GM19438 (cell line): ENCODE results near the gene DKK3.
A peak's percentile ranks its signal among the peaks of the same experiment; 100 is the strongest.

Source experiments
- ATAC-seq: cut with Tn5 transposase; IDR thresholded peaks from one replicate; pipeline ENCODE4 v1.9.1; 2021; ENCODE audit warnings: low read depth; ENCODE audit not compliant: unreplicated experiment

The DKK3 gene

GRCh38 chr11:11971906-11972547, 36.4 kb downstream of the DKK3 start:
- no peak for ATAC-seq

DNA sequence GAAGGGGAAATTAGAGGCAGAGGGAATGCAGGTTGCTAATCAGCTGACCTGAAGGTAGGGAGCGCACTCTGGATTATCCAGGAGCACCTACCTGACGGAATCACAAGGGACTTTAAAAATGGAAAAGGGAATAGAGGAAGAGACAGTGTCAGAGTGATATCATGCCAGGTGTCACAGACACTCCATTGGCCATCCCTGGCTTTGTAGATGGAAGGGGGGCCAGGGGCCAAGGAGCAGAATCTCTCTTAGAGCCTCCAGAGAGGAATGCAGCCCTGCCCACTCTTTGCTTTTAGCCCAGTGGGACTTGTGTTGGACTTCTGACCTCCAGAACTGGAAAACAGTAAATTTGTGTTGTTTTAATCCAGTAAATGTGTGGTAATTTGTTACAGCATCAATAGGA, 37.9 kb downstream of the DKK3 start:
- no peak for ATAC-seq

DNA sequence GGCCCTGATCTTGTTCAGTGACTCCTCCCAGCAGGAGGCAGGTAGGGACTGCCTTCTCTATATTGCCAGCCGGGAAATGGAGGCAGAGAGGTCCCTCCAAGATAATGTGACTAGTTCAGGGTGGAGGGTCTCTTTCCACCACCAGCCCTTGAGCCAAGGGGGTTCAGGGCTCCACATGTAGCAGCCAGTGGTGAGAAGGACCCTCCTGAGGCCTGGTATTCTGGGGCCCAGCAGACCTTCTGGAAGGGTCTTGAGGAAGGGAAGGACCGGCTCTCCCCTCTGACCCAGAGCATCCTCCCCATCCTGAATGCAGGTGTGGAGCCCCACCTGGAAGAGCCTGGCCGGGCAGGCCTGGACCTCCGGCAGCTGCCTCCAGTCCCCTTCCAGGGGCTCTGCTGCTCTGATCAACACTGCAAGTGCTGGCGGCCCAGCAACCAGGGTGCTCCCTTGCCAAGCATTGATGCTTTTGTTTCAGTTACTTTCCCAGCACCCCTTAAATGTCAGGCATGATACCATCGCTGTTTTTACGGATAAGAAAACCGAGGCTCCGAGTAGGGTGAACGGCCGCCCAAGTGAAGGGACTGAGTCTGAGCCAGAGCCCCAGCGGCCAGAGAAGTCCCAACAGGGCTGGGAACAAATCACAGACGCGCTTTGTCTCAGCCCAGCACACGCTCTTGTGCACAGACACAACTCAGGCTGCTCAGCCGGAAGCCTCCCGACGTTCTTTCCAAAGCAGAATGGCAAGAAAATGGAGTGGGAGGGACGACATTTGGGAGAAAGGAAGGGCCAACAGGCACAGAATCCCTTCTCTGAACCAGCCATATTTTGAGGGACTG, 38.8 kb downstream of the DKK3 start:
- no peak for ATAC-seq

- no peak for ATAC-seq
These were observed 39.7 kb downstream of the DKK3 start for GRCh38 chr11:11968511-11969280.

- ATAC-seq: no peak
These were observed 40.5 kb downstream of the DKK3 start for GRCh38 chr11:11967669-11968510.

DNA sequence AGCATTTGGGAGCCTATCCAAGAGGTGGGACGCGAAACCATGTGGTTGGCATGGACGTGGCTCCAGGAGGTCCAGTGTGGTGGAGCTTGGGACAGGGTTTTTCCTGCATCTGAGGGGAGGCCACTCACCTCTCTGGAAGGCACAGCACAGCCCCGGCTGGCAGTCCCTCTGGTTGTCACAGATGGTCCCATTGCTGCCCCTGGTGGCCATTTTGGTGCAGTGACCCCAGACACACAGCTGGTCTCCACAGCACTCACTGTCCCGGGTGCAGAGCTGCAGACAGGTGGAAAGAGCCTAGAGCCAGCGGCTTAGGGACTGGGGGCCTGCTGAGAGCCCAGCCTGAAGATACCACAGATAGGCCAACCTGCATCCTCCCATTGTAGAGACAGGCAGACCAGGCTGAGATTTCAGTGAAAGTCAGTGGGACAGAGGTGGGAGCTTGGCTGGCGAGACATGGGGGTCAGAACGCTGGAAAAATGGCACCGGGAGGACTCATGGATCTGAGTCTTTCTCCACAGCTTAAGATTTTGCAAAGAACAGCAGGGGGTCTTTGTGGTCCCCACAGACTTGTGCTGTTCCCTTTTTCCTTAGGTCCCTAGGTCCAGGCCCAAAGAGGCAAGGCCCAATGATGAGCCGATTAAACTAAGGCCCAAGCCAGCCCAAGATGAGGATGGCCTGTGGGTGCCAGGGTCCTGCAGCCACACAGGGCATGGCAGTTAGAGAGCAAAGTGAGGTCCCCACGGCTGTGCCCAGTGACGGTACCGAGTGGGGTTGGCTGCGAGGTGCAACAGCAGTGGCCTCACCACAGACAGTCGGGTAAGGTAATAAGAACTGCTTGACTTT, 41.4 kb downstream of the DKK3 start:
- peak; percentile 89 for ATAC-seq

- no peak for ATAC-seq
These were observed 42.1 kb downstream of the DKK3 start for GRCh38 chr11:11966354-11966741.

DNA sequence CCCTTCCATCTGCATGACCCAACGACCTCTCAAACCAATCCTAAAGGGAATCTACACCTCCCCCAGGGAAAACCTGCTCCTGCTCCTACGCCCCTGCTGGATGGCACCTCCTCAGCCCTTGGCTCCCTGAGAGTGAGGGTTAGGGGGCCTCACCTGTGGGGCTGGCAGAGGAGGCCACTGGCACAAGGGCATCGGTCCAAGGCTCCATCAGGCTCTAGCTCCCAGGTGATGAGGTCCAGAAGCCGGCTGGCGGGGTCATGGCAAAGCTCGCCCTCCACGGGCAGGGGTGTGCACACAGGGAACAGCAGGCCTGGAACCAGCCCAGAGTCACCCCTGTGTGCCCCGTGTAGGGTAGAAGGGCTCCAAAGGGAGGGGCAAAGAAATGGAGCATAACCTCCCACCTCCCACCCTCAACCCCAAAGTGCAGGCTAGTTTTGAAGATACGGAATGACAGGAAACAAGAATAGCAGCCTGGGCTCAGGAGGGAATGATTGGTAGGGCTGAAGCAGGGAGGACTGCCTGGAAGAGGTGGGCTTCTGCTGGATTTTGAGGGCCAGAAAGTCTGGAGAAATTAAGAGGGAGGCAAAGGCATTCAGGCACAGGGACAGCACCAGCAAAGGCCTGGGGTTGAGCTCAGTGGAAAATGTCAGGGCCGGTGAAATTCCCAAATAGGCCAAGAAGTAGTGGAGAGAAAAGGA, 42.6 kb downstream of the DKK3 start:
- ATAC-seq: no peak

DNA sequence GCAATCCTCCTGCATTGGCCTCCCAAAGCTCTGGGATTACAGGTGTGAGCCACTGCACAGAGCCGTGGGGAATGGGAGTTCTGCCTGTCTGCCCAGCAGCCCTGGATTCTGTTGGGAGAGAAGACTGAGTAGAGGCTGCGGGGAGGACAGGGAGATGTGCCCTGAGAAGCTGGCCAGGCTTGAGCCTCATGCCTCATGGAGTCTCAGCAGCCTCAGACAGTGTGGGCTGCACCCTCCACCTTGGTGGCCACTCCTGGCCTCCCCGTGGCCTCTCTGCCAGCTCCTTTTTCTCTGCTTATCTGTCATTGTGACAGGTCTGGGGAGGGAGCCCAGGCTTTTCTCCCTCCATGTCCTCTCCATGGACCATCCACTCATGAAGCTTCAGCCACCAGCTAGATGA, 43.2 kb downstream of the DKK3 start:
- ATAC-seq: no peak

DNA sequence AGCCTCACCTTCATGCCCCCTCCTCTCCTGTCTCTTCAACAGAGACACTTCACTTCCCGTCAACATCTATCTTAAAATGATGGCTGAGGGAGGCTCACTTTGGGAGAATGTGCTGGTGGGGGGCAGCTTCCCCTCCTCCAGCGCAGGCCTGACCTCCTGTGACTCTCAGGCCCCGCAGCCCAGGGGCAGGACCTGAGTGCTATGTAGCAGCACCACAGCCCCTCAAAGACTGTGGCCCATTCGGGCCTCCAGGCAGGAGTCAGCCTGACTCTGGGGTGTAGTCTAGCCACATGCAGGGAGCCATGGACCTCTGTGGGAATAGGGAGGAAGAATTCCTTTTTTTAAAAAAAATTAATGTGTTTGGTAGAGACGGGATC, 43.7 kb downstream of the DKK3 start:
- no peak for ATAC-seq

DNA sequence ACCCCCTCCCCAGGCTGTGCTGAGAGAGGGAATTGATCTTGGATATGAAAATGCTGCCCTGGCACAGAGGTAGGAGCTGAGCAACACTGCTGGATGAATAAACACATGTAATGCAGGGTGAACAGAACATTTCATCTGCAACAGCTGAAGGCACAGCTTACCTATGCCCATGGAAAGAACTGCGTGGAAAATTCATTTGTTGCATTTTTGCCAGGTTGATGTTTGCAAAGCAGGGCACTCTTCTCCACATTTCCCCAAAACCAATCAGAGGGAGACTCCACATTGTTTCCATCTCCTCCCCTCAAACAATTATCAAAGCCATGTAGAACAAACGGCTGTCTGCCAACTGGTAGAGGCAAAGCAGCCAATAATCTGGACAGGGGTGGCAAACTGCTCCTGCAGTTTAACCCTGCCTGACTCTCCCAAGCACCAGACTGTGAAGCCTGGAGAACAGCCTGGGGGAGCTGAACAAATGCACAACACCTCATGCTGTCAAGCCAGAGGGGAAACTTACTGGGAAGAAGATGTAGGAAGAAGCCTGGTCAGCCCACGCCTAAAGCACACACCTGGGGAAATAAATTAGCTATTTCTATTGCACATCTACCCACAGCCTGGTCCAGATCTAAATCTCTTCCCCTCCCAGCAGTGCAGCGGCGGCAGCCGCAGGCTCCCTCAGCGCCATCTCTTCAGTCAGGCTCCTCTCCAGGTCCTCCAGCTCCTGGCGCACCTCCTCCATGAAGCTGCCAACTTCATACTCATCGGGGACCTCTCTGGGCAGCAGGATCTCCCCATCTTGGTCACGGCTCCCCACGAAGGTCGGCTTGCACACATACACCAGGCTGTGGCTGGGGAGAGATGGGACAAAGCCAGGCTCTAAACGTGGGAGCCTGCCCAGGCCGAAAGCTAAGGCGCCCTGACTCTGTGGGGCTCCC, 44.3 kb downstream of the DKK3 start:
- no peak for ATAC-seq

DNA sequence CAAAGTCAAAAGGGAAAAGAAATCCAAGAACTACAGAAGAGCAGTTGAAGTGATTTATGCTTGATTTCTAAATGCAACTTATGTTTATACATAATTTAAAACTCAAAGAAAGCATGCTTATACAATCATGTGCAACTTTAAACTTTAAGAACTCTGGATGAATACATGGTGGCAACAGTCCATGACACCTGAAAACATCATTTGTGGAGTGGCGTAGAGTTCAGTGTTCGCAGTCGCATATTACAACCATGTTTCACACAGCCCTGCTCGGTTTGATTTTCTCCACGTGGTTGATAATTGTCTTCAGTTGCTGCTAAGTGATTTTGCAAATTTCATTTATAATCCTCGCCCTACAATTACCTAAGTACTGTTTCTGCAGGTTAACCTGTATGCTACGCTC, 45.4 kb downstream of the DKK3 start:
- ATAC-seq: no peak

- no peak for ATAC-seq
These were observed 46.9 kb downstream of the DKK3 start for GRCh38 chr11:11961399-11962028.

GRCh38 chr11:11960687-11961086, 47.7 kb downstream of the DKK3 start:
- no peak for ATAC-seq

DNA sequence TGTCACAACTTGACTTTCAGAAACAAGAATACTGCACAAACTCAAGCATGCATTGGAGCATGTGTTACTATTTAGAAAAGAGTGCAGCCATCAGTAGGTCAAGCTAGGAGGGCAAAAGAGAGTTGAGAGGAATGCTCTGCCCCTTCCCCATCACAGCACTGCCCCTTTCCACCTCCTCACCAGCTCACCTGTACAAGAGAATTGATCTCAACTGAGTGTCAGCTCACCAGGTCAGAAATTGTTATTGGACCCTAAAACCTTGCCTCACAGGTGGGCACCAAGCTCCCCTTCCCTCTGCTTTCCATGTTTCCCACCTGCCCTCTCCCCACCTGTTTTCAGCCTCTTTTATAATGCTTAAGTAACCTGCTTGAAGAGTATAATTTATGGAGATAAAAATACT, 48.8 kb downstream of the DKK3 start:
- no peak for ATAC-seq

GRCh38 chr11:11958403-11959231, 49.8 kb downstream of the DKK3 start:
- no peak for ATAC-seq

DNA sequence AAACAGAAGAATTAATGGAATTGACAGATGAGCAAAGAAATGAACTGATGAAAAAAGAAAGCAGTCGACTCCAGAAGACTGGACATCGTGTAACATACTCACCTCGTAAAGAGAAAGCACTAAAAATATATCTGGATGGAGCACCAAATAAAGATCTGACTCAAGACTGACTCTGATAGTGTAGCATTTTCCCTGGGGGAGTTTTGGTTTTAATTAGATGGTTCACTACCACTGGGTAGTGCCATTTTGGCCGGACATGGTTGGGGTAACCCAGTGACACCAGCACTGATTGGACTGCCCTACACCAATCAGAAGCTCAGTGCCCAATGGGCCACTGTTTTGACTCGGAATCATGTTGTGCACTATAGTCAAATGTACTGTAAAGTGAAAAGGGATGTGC, 52.4 kb downstream of the DKK3 start:
- ATAC-seq: no peak
